ENCODE data around the gene RASAL2.

GRCh38 chr1:178396789-178397188 is 302.9 kb downstream of the RASAL2 start:
- TF ChIP-seq CTCF (IDR thresholded peaks at IDR 0.05) (no peak), ZFX (IDR thresholded peaks at IDR 0.05; ENCODE audit: borderline replicate concordance) (no peak)

Measured in 22Rv1 (cell line).